Measurements from ENCODE around the gene MTMR2.

GRCh38 chr11:95853138-95853537 is 70.8 kb downstream of the MTMR2 start:
- TF ChIP-seq MAX (IDR thresholded peaks at IDR 0.05; ENCODE audit: low read depth, low read length) (no peak), NR2F1 (conservative IDR thresholded peaks at IDR 0.05) (no peak), CTCF (IDR thresholded peaks at IDR 0.05 in 2 of 3, conservative IDR thresholded peaks at IDR 0.05 in 1 of 3; ENCODE audit: control insufficient read depth in 2 of 3, extremely low read depth in 1 of 3, insufficient read depth in 1 of 3, low read depth in 3 of 3, low read length in 3 of 3) (no peak), RCOR1 (conservative IDR thresholded peaks at IDR 0.05; ENCODE audit: low read depth, low read length) (no peak), CEBPB (IDR thresholded peaks at IDR 0.05; ENCODE audit: borderline replicate concordance in 1 of 2, low read depth in 2 of 2, low read length in 2 of 2) (no peak), ZBTB33 (IDR thresholded peaks at IDR 0.05) (no peak), ZBED1 (IDR thresholded peaks at IDR 0.05; ENCODE audit: borderline replicate concordance) (no peak), PBX3 (IDR thresholded peaks at IDR 0.05; ENCODE audit: insufficient replicate concordance, low read depth, low read length) (no peak), GABPA (IDR thresholded peaks at IDR 0.05; ENCODE audit: low read depth) (no peak), SRF (IDR thresholded peaks at IDR 0.05; ENCODE audit: low read depth in 2 of 2, low read length in 2 of 2) (no peak)
